Activated naive CD4-positive, alpha-beta T cell treated with anti-CD3 and anti-CD28 coated beads, Interleukin-2, amount 50 U/mL, for 16 hours (primary cell): Measurements from ENCODE around the gene MSANTD3.
"Not testable (repeated sequence)": the region's sequence is repeated elsewhere in the genome, so short reads cannot be mapped to it uniquely, and the experiment has no call there.

Experiments used
- DNase-seq: peaks from one replicate; pipeline ENCODE4 v3.0.0-alpha.2; 2020

The MSANTD3 gene

GRCh38 chr9:100426530-100427365, at the start of gene MSANTD3:
Gene MSANTD3, plus strand, starts transcription at chr9:100427143. Its CDS starts 14,796 bp downstream, at chr9:100441939.
- DNase-seq: peak; percentile 63

- DNase-seq: no peak
These were observed 47.1 kb upstream of the MSANTD3 start for GRCh38 chr9:100379862-100380261.

- DNase-seq: not testable (repeated sequence)
These were observed 34.0 kb upstream of the MSANTD3 start for GRCh38 chr9:100392989-100393388.

- DNase-seq: no peak
These were observed 32.8 kb upstream of the MSANTD3 start for GRCh38 chr9:100394032-100394695.

- DNase-seq: no peak
These were observed 32.1 kb upstream of the MSANTD3 start for GRCh38 chr9:100394816-100395215.

GRCh38 chr9:100396769-100397168, 30.2 kb upstream of the MSANTD3 start:
- no peak for DNase-seq

GRCh38 chr9:100397529-100398266, 29.2 kb upstream of the MSANTD3 start:
- DNase-seq: no peak

GRCh38 chr9:100401042-100401441, 25.9 kb upstream of the MSANTD3 start:
- DNase-seq: no peak

GRCh38 chr9:100406962-100407361, 20.0 kb upstream of the MSANTD3 start:
- no peak for DNase-seq

- DNase-seq: no peak
These were observed 18.3 kb upstream of the MSANTD3 start for GRCh38 chr9:100408546-100409175.

GRCh38 chr9:100409176-100409556, 17.8 kb upstream of the MSANTD3 start:
- DNase-seq: no peak

- DNase-seq: peak; percentile 89
These were observed 15.3 kb upstream of the MSANTD3 start for GRCh38 chr9:100411472-100412283.

GRCh38 chr9:100413839-100414420, 13.0 kb upstream of the MSANTD3 start:
- no peak for DNase-seq

- DNase-seq: no peak
These were observed 9.1 kb upstream of the MSANTD3 start for GRCh38 chr9:100417815-100418214.

GRCh38 chr9:100419166-100419565, 7.8 kb upstream of the MSANTD3 start:
- no peak for DNase-seq

GRCh38 chr9:100421116-100421515, 5.8 kb upstream of the MSANTD3 start:
- not testable (repeated sequence) for DNase-seq

- no peak for DNase-seq
These were observed 1.2 kb upstream of the MSANTD3 start for GRCh38 chr9:100425758-100426157.

- DNase-seq: no peak
These were observed 784 bp upstream of the MSANTD3 start for GRCh38 chr9:100426189-100426529.

GRCh38 chr9:100427366-100428263, 672 bp downstream of the MSANTD3 start:
- DNase-seq: no peak

- no peak for DNase-seq
These were observed 2.1 kb downstream of the MSANTD3 start for GRCh38 chr9:100428871-100429654.
